Activated CD4-positive, alpha-beta T cell treated with anti-CD3 and anti-CD28 coated beads, Interleukin-2, amount 50 U/mL, for 4 hours (primary cell): ENCODE results near the gene DPP6.

Experiments
- DNase-seq, 2 experiments: peaks; one replicate each; pipeline ENCODE4 v3.0.0-alpha.2; 2020

Gene DPP6

GRCh38 chr7:154905146-154905545 is 852.9 kb downstream of the DPP6 start:
- no peak for DNase-seq

- DNase-seq, result no peak
Observed at GRCh38 chr7:154905615-154906014, 853.4 kb downstream of the DPP6 start.

GRCh38 chr7:154906201-154906600 is 854.0 kb downstream of the DPP6 start:
- no peak for DNase-seq

GRCh38 chr7:154906736-154907355 is 854.6 kb downstream of the DPP6 start:
- no peak for DNase-seq

- DNase-seq, result no peak
Observed at GRCh38 chr7:154907651-154908620, 855.7 kb downstream of the DPP6 start.

- DNase-seq, result no peak
Observed at GRCh38 chr7:154909241-154910105, 857.3 kb downstream of the DPP6 start.

- no peak for DNase-seq
Observed at GRCh38 chr7:154910125-154910524, 857.9 kb downstream of the DPP6 start.

GRCh38 chr7:154910977-154911376 is 858.8 kb downstream of the DPP6 start:
- no peak for DNase-seq

GRCh38 chr7:154911411-154911810 is 859.2 kb downstream of the DPP6 start:
- DNase-seq, result no peak

GRCh38 chr7:154911862-154912455 is 859.8 kb downstream of the DPP6 start:
- no peak for DNase-seq

GRCh38 chr7:154912871-154913637 is 860.9 kb downstream of the DPP6 start:
- no peak for DNase-seq

- DNase-seq, result peak; percentile 87 to 91
Observed at GRCh38 chr7:154913638-154914307, 861.6 kb downstream of the DPP6 start.

- DNase-seq, result no peak
Observed at GRCh38 chr7:154914308-154914995, 862.3 kb downstream of the DPP6 start.

GRCh38 chr7:154914996-154915380 is 862.8 kb downstream of the DPP6 start:
- DNase-seq, result no peak

- no peak for DNase-seq
Observed at GRCh38 chr7:154915600-154915999, 863.4 kb downstream of the DPP6 start.

GRCh38 chr7:154916381-154916780 is 864.2 kb downstream of the DPP6 start:
- DNase-seq, result no peak

- no peak for DNase-seq
Observed at GRCh38 chr7:154916856-154917807, 864.9 kb downstream of the DPP6 start.

GRCh38 chr7:154917808-154918160 is 865.6 kb downstream of the DPP6 start:
- no peak for DNase-seq

GRCh38 chr7:154918266-154918665 is 866.1 kb downstream of the DPP6 start:
- no peak for DNase-seq

- no peak for DNase-seq
Observed at GRCh38 chr7:154918741-154919140, 866.5 kb downstream of the DPP6 start.
